Lung (tissue), 12 donors: ENCODE data around the gene ZNF362. TPM values are rescaled to one million over a fixed set of nuclear protein-coding genes. Genes with fewer than 3 reads are reported as not detected.

Experiments
- ATAC-seq: fragments of 200-7000 bp; cut with Tn5 transposase; one replicate; pipeline ENCODE4 v1.9.1; 2020; ENCODE audit warnings: moderate number of reproducible peaks; ENCODE audit not compliant: insufficient read depth, low FRiP score
- DNase-seq, 3 donors: peaks; one replicate each; pipeline ENCODE4 v3.0.0-alpha.2; 2013 to 2017
- H3K27ac ChIP-seq, 2 donors: one replicate each; pipeline ENCODE4 v1.5.1; 2013; ENCODE audit warnings: mild to moderate bottlenecking in 2 of 2, moderate library complexity in 2 of 2, control low read depth in 1 of 2, inconsistent platforms in 1 of 2, low read depth in 1 of 2, low read length in 1 of 2
- H3K27me3 ChIP-seq, 3 donors: one replicate each; pipeline ENCODE4 v1.5.1; 2013; ENCODE audit warnings: low read length in 2 of 3; ENCODE audit not compliant: control insufficient read depth in 3 of 3, insufficient read depth in 3 of 3
- H3K36me3 ChIP-seq, 4 donors: one replicate each; pipeline ENCODE4 v1.5.1; 2013; ENCODE audit warnings: low read length in 4 of 4, mild to moderate bottlenecking in 1 of 4, moderate library complexity in 1 of 4; ENCODE audit not compliant: control insufficient read depth in 4 of 4, insufficient read depth in 4 of 4
- H3K4me1 ChIP-seq, 5 donors: one replicate each; pipeline ENCODE4 v1.5.1; 2013; ENCODE audit warnings: low read length in 5 of 5, mild to moderate bottlenecking in 2 of 5, moderate library complexity in 1 of 5; ENCODE audit not compliant: control insufficient read depth in 5 of 5, insufficient read depth in 5 of 5
- H3K4me3 ChIP-seq: one replicate; pipeline ENCODE4 v1.5.1; 2013; ENCODE audit warnings: mild to moderate bottlenecking, control low read depth, moderate library complexity
- H3K9ac ChIP-seq, 2 donors: one replicate each; pipeline ENCODE4 v1.5.1; 2013; ENCODE audit warnings: low read length in 2 of 2, control low read depth in 1 of 2; ENCODE audit not compliant: insufficient read depth in 1 of 2
- H3K9me3 ChIP-seq, 4 donors: one replicate each; pipeline ENCODE4 v1.5.1; 2013; ENCODE audit warnings: low read length in 3 of 4, mild to moderate bottlenecking in 1 of 4, moderate library complexity in 1 of 4; ENCODE audit not compliant: control insufficient read depth in 4 of 4, insufficient read depth in 3 of 4
- WGBS, 2 donors: extraction: QIAGEN DNeasy Blood & Tissue Kit; methylation state at CpG; one replicate each; pipeline ENCODE4 v1.1.7; 2013; 5-methylcytosine and 5-hydroxymethylcytosine counted together
- polyA plus RNA-seq, 2 donors: library from polyadenylated mRNA; stranded (reverse); fragments of 200-250 nt; gene quantifications; one replicate each; pipeline ENCODE4 v1.2.1, GENCODE V29; 2013
- total RNA-seq, 2 donors: library from RNA; depleted of rRNA in 1 of 2; stranded (reverse); fragments of >200 nt in 1 of 2; gene quantifications; one replicate each; pipeline ENCODE4 v1.2.1, GENCODE V29; 2014 to 2021
- TF ChIP-seq, protein P1 (sequence below): IDR thresholded peaks from 2 replicates; pipeline ENCODE4 v1.5.1; 2012; ENCODE audit warnings: mild to moderate bottlenecking; ENCODE audit errors: control extremely low read depth, extremely low read depth
- donor health status: control.
- donor health status: control.
- donor health status: Bipolar disorder and iron deficiency.
- donor health status: healthy.
- donor health status: DM: yes; HTN: yes; CAD: no.

The ZNF362 gene
- total and polyA plus RNA-seq, 4 donors: 10.2 to 35.0 (median 16.5) TPM

DNA sequence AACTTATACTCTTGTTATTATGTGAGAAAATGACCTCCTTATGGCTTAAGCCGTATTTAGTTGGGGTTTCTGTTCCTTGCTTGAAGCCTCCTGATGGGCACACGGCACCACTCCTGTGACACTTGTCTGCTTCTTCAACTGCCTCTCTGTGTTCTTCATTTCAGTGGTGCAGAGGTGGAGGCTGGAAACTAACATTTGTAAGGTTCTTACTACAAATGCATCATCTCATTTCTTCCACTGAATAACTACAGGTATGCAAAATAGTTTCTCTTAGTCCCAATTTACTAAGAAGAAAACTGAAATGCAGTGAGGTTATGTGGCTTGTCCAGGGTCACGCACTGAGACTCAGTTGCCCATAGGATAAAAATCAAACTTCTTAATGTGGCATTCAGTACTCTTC is 23.6 kb upstream of the ZNF362 start:
- WGBS, 2 donors: 78 to 97% methylated on average over 3 of the region's 3 CpGs
- Histone ChIP-seq H3K27ac (no peak overlapping the region), H3K9me3 (no peaks in the 10 kb centered on the region), H3K4me3 (no peak overlapping the region), H3K36me3 (no peaks in the 10 kb centered on the region), H3K9ac (no peak overlapping the region), H3K27me3 (no peaks in the 10 kb centered on the region), H3K4me1 (peaks cover 0 to 17% (median 5%) of the 10 kb centered on the region in 5 donors)
- TF ChIP-seq, protein P1, sequence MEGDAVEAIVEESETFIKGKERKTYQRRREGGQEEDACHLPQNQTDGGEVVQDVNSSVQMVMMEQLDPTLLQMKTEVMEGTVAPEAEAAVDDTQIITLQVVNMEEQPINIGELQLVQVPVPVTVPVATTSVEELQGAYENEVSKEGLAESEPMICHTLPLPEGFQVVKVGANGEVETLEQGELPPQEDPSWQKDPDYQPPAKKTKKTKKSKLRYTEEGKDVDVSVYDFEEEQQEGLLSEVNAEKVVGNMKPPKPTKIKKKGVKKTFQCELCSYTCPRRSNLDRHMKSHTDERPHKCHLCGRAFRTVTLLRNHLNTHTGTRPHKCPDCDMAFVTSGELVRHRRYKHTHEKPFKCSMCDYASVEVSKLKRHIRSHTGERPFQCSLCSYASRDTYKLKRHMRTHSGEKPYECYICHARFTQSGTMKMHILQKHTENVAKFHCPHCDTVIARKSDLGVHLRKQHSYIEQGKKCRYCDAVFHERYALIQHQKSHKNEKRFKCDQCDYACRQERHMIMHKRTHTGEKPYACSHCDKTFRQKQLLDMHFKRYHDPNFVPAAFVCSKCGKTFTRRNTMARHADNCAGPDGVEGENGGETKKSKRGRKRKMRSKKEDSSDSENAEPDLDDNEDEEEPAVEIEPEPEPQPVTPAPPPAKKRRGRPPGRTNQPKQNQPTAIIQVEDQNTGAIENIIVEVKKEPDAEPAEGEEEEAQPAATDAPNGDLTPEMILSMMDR: no peak
- ATAC-seq (no peak), DNase-seq (no peak)

DNA sequence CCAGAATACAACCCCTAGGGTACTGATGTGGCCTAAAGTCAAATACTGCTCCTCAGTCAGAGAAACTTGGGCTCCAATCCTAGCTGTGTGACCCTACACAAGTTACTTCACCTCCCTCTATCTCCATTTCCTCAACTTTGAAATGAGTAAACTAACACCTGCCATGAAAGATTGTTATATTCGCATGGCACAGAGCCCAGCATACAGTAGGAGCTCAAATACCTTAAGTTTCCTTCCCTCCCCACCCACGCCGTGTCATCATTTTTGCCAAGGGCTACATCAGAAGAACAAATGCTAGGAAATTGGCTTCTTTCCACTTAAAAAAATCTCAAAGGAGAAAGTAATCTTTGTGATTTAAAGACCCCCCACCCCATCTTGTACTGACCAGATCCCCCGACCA is 22.2 kb upstream of the ZNF362 start:
- Histone ChIP-seq H3K27ac (no peak overlapping the region), H3K4me3 (no peak overlapping the region), H3K36me3 (no peaks in the 10 kb centered on the region), H3K27me3 (no peaks in the 10 kb centered on the region), H3K9ac (no peak overlapping the region), H3K4me1 (peaks cover 0 to 14% (median 0%) of the 10 kb centered on the region in 5 donors), H3K9me3 (no peaks in the 10 kb centered on the region)
- TF ChIP-seq, protein P1: no peak
- ATAC-seq (no peak), DNase-seq (peak in 1 of 3 donors; percentile 35)
- 48 to 71% methylated on average over 4 of the region's 4 CpGs for WGBS, 2 donors

DNA sequence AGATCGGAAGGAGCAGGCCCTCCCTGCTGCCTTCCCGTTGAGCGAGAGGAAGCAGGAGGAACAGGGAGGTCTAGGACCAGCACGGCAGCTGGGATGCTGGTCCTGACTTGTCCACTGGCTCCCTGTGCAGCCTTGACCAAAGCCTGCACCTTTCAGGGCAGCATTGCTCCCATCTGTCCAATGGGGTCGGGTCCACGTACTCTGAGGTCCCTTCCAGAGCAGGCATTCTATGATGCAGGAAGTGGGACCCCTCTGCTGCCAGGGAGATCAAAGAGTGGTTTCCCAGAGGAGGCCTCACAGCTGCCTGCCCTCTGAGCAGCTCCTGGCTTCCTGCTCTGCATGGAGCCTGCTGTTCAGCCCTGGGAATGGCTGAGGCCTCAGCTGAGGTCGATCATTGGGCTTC is 21.7 kb upstream of the ZNF362 start:
- Histone ChIP-seq H3K9me3 (no peaks in the 10 kb centered on the region), H3K4me1 (peaks cover 0 to 14% (median 0%) of the 10 kb centered on the region in 5 donors), H3K27me3 (no peaks in the 10 kb centered on the region), H3K27ac (no peak overlapping the region), H3K4me3 (no peak overlapping the region), H3K36me3 (no peaks in the 10 kb centered on the region), H3K9ac (no peak overlapping the region)
- ATAC-seq (no peak), DNase-seq (peak; percentile 70 to 80 (median 73))
- 49 to 54% methylated on average over 7 of the region's 7 CpGs for WGBS, 2 donors
- TF ChIP-seq, protein P1: no peak

GRCh38 chr1:33235521-33235920 is 20.8 kb upstream of the ZNF362 start:
- TF ChIP-seq, protein P1: no peak
- no peaks in the 10 kb centered on the region for H3K36me3 ChIP-seq
- H3K4me1 ChIP-seq: peaks cover 0 to 14% (median 0%) of the 10 kb centered on the region in 5 donors
- no peak for ATAC-seq
- DNase-seq: no peak
- H3K27ac ChIP-seq: no peak overlapping the region
- no peaks in the 10 kb centered on the region for H3K27me3 ChIP-seq
- no peak overlapping the region for H3K4me3 ChIP-seq
- H3K9ac ChIP-seq: no peak overlapping the region
- WGBS, 2 donors: 89 to 90% methylated on average over 2 of the region's 2 CpGs
- no peaks in the 10 kb centered on the region for H3K9me3 ChIP-seq
